H1 (cell line): ENCODE measurements around the gene PSPH.

Source experiments
- BRCA1 ChIP-seq: IDR thresholded peaks from 2 replicates; pipeline ENCODE4 v1.6.1; 2012; ENCODE audit warnings: low read depth, low read length, improper control_type of control experiment
- CBX8 ChIP-seq: fragments of 300-800, 300-1000 bp; sonication (generic); IDR thresholded peaks from 2 replicates; pipeline ENCODE4 v1.7.1; 2016; ENCODE audit warnings: low read depth, low read length, borderline replicate concordance
- CTCF ChIP-seq, 3 experiments: IDR thresholded peaks; 1 replicate in 2 of 3; 2 replicates in 1 of 3; pipeline versions ENCODE4 v1.5.1 to v1.6.1; 2011; ENCODE audit warnings: low read length in 3 of 3, mild to moderate bottlenecking in 3 of 3, inconsistent platforms in 2 of 3, low read depth in 1 of 3, moderate library complexity in 1 of 3; ENCODE audit not compliant: insufficient read depth in 1 of 3; ENCODE audit errors: control extremely low read depth in 1 of 3
- GABPA ChIP-seq: IDR thresholded peaks from 2 replicates; pipeline ENCODE4 v1.6.1; 2011; ENCODE audit warnings: mild to moderate bottlenecking, low read length, moderate library complexity, borderline replicate concordance; ENCODE audit not compliant: insufficient read depth
- HDAC2 ChIP-seq, 2 experiments: fragments of 300-600 bp in 1 of 2; sonication (generic) in 1 of 2; IDR thresholded peaks; 2 replicates each; pipeline ENCODE4 v1.6.1; 2011 to 2012; ENCODE audit warnings: low read depth in 2 of 2, low read length in 2 of 2, mild to moderate bottlenecking in 2 of 2, moderate library complexity in 2 of 2, borderline replicate concordance in 1 of 2, inconsistent platforms in 1 of 2
- POLR2AphosphoS5 ChIP-seq: IDR thresholded peaks from 2 replicates; pipeline ENCODE4 v1.6.1; 2011; ENCODE audit warnings: low read depth, low read length
- SP2 ChIP-seq: IDR thresholded peaks from 2 replicates; pipeline ENCODE4 v1.6.1; 2012; ENCODE audit warnings: mild to moderate bottlenecking, low read length, inconsistent platforms
- USF2 ChIP-seq: IDR thresholded peaks from 2 replicates; pipeline ENCODE4 v1.6.1; 2011; ENCODE audit warnings: low read length, improper control_type of control experiment

GRCh38 chr7:55973747-55974250 is 77.4 kb downstream of the PSPH start:
- TF ChIP-seq POLR2AphosphoS5 (no peak), HDAC2 (IDR thresholded peaks at IDR 0.05; ENCODE audit: borderline replicate concordance in 1 of 2, low read depth in 2 of 2, low read length in 2 of 2) (no peak), CTCF (IDR thresholded peaks at IDR 0.05; ENCODE audit: control extremely low read depth in 1 of 3, insufficient read depth in 1 of 3, low read depth in 1 of 3, low read length in 3 of 3) (no peak), GABPA (no peak), USF2 (no peak), CBX8 (no peak), BRCA1 (no peak), SP2 (no peak)
